ENCODE measurements around the gene TFPT. TPM values are rescaled to one million over a fixed set of nuclear protein-coding genes. Genes with fewer than 3 reads are reported as not detected.
A peak's percentile ranks its signal among the peaks of the same experiment; 100 is the strongest.

Gene TFPT
- total and polyA plus RNA-seq, 2 of the 13 experiments (the other 11 are each of a cell fraction or from before 2014, with no cell fraction given) = 8.4 to 10.7 TPM

GRCh38 chr19:54137699-54138488 lies 22.4 kb upstream of the TFPT start, which contains the start of gene CNOT3 (continued):
- TF ChIP-seq THAP9 (CRISPR knock-in tag; IDR thresholded peaks at IDR 0.05; ENCODE audit: borderline replicate concordance) = peak; percentile 77; the same call in 1 of the 2 replicates
- no peak for TF ChIP-seq ZNF260 (CRISPR knock-in tag; IDR thresholded peaks at IDR 0.05; ENCODE audit: borderline replicate concordance, low read depth)
- no peak for TF ChIP-seq ATRX (CRISPR knock-in tag; IDR thresholded peaks at IDR 0.05; ENCODE audit: borderline replicate concordance)
- no peak for TF ChIP-seq SUZ12 (IDR thresholded peaks at IDR 0.05; ENCODE audit: low read depth, low read length)
- TF ChIP-seq FOXP1 (IDR thresholded peaks at IDR 0.05) = no peak
- TF ChIP-seq FOXP1 (CRISPR knock-in tag; IDR thresholded peaks at IDR 0.05) = no peak
- no peak for TF ChIP-seq ZNF501 (CRISPR knock-in tag; IDR thresholded peaks at IDR 0.05)
- no peak for TF ChIP-seq POGZ (CRISPR knock-in tag; IDR thresholded peaks at IDR 0.05)
- no peak for TF ChIP-seq ZMYM3 (CRISPR knock-in tag; IDR thresholded peaks at IDR 0.05)
- TF ChIP-seq PPARG (CRISPR knock-in tag; conservative IDR thresholded peaks at IDR 0.05) = no peak
- peak; percentile 54 for TF ChIP-seq ASH2L (IDR thresholded peaks at IDR 0.05; ENCODE audit: insufficient read length, low read depth, low read length)
- TF ChIP-seq ZNF451 (CRISPR knock-in tag; IDR thresholded peaks at IDR 0.05) = peak; percentile 67; the same call in 1 of the 2 replicates
- 0 out of 2 replicates have a peak, but pooled peaks have one; percentile 33 for TF ChIP-seq KAT8 (CRISPR knock-in tag; IDR thresholded peaks at IDR 0.05)
- TF ChIP-seq ZNF446 (CRISPR knock-in tag; IDR thresholded peaks at IDR 0.05) = 0 out of 2 replicates have a peak, but pooled peaks have one; percentile 35
- no peak; the same call in 1 of the 2 replicates for TF ChIP-seq EEA1 (CRISPR knock-in tag; IDR thresholded peaks at IDR 0.05; ENCODE audit: borderline replicate concordance)
- TF ChIP-seq ZNF44 (CRISPR knock-in tag; IDR thresholded peaks at IDR 0.05) = no peak
- TF ChIP-seq TBL1XR1 (IDR thresholded peaks at IDR 0.05; ENCODE audit: borderline replicate concordance, low read length, partially characterized antibody) = no peak
- no peak for TF ChIP-seq SP1 (IDR thresholded peaks at IDR 0.05)
- no peak for TF ChIP-seq SP1 (CRISPR knock-in tag; IDR thresholded peaks at IDR 0.05)
- TF ChIP-seq ZNF33A (CRISPR knock-in tag; IDR thresholded peaks at IDR 0.05; ENCODE audit: borderline replicate concordance) = no peak
- TF ChIP-seq ZNF670 (CRISPR knock-in tag; IDR thresholded peaks at IDR 0.05; ENCODE audit: borderline replicate concordance) = no peak
- TF ChIP-seq ZNF367 (CRISPR knock-in tag; IDR thresholded peaks at IDR 0.05; ENCODE audit: borderline replicate concordance) = no peak
- TF ChIP-seq ZNF773 (CRISPR knock-in tag; IDR thresholded peaks at IDR 0.05; ENCODE audit: borderline replicate concordance) = no peak
- no peak for TF ChIP-seq SRSF9 (IDR thresholded peaks at IDR 0.05; ENCODE audit: borderline replicate concordance, insufficient read depth, low read depth, low read length, poor library complexity, severe bottlenecking)
- TF ChIP-seq BHLHE40 (IDR thresholded peaks at IDR 0.05; ENCODE audit: low read length) = no peak
- TF ChIP-seq YEATS2 (CRISPR knock-in tag; IDR thresholded peaks at IDR 0.05; ENCODE audit: borderline replicate concordance) = no peak; the same call in 1 of the 2 replicates
- no peak for TF ChIP-seq SKI (IDR thresholded peaks at IDR 0.05; ENCODE audit: partially characterized antibody)
- TF ChIP-seq BATF2 (CRISPR knock-in tag; IDR thresholded peaks at IDR 0.05) = 0 out of 2 replicates have a peak, but pooled peaks have one; percentile 55
- TF ChIP-seq MBNL3 (CRISPR knock-in tag; conservative IDR thresholded peaks at IDR 0.05) = no peak
- peak; percentile 60; the same call in 1 of the 2 replicates for TF ChIP-seq KLF12 (CRISPR knock-in tag; IDR thresholded peaks at IDR 0.05; ENCODE audit: borderline replicate concordance)
